Smooth muscle cell (in vitro differentiated cells): Measurements from ENCODE around the gene VSTM2L. TPM values are rescaled to one million over a fixed set of nuclear protein-coding genes. Genes with fewer than 3 reads are reported as not detected.
"Not testable (repeated sequence)": the region's sequence is repeated elsewhere in the genome, so short reads cannot be mapped to it uniquely, and the experiment has no call there.

ENCODE experiments used
- DNase-seq: peaks from one replicate; lab custom pipeline; 2025; ENCODE audit not compliant: unreplicated experiment; lab: John Stamatoyannopoulos, UW
- H2AFZ ChIP-seq: fragments of 200-600 bp; sonication (generic); 2 replicates; pipeline ENCODE4 v1.6.0; 2016; ENCODE audit warnings: antibody characterized with exemption, low read depth, mild to moderate bottlenecking
- H3F3A ChIP-seq: fragments of 200-600 bp; sonication (generic); 2 replicates; pipeline ENCODE4 v1.6.0; 2017; ENCODE audit warnings: antibody characterized with exemption, low read depth
- H3K27ac ChIP-seq: fragments of 200-600 bp; sonication (generic); 2 replicates; pipeline ENCODE4 v1.5.1; 2016; ENCODE audit warnings: low read depth, mild to moderate bottlenecking
- H3K27me3 ChIP-seq: fragments of 200-600 bp; sonication (generic); 2 replicates; pipeline ENCODE4 v1.6.1; 2016; ENCODE audit warnings: low read depth, mild to moderate bottlenecking
- H3K36me3 ChIP-seq: fragments of 200-600 bp; sonication (generic); 2 replicates; pipeline ENCODE4 v1.5.1; 2016; ENCODE audit warnings: low read depth
- H3K4me1 ChIP-seq: fragments of 200-600 bp; sonication (generic); 2 replicates; pipeline ENCODE4 v1.5.1; 2016; ENCODE audit warnings: low read depth
- H3K4me2 ChIP-seq: fragments of 200-600 bp; sonication (generic); 2 replicates; pipeline ENCODE4 v1.6.0; 2016; ENCODE audit warnings: mild to moderate bottlenecking
- H3K4me3 ChIP-seq: fragments of 200-600 bp; sonication (generic); 2 replicates; pipeline ENCODE4 v1.5.1; 2016; ENCODE audit warnings: mild to moderate bottlenecking
- H3K79me2 ChIP-seq: fragments of 200-600 bp; sonication (generic); 2 replicates; pipeline ENCODE4 v1.6.0; 2016; ENCODE audit warnings: low read depth, mild to moderate bottlenecking
- H3K9ac ChIP-seq: fragments of 200-600 bp; sonication (generic); 2 replicates; pipeline ENCODE4 v1.6.0; 2016; ENCODE audit warnings: low read depth
- H3K9me3 ChIP-seq: fragments of 200-600 bp; sonication (generic); replicated peaks from 2 replicates; pipeline ENCODE4 v1.5.1; 2016; ENCODE audit warnings: low read depth
- H4K20me1 ChIP-seq: fragments of 200-600 bp; sonication (generic); 2 replicates; pipeline ENCODE4 v1.6.0; 2016; ENCODE audit warnings: low read depth
- WGBS: methylation state at CpG from one replicate; pipeline ENCODE4 v1.1.7; 2016; ENCODE audit warnings: low lambda C conversion rate; 5-methylcytosine and 5-hydroxymethylcytosine counted together
- polyA plus RNA-seq: library from polyadenylated mRNA; unstranded; fragments of >200 nt; fragmentation: Nextera tagmentation; extraction: Ambion mirVana; gene quantifications from 2 replicates; pipeline ENCODE4 v1.2.1, GENCODE V29; 2016
- total RNA-seq: library from RNA; depleted of rRNA; stranded (reverse); fragments of >200 nt; gene quantifications from 2 replicates; pipeline ENCODE4 v1.2.3, GENCODE V29; 2014
- TF ChIP-seq, protein P1 (sequence below): fragments of 200-600 bp; sonication (generic); IDR thresholded peaks from 2 replicates; pipeline ENCODE4 v1.5.1; 2017; ENCODE audit warnings: borderline replicate concordance, mild to moderate bottlenecking, antibody characterized with exemption; ENCODE audit not compliant: insufficient read depth, poor library complexity, severe bottlenecking

Gene VSTM2L
- total and polyA plus RNA-seq, 2 experiments from 2014 or later = 0.56 to 1.9 TPM

DNA sequence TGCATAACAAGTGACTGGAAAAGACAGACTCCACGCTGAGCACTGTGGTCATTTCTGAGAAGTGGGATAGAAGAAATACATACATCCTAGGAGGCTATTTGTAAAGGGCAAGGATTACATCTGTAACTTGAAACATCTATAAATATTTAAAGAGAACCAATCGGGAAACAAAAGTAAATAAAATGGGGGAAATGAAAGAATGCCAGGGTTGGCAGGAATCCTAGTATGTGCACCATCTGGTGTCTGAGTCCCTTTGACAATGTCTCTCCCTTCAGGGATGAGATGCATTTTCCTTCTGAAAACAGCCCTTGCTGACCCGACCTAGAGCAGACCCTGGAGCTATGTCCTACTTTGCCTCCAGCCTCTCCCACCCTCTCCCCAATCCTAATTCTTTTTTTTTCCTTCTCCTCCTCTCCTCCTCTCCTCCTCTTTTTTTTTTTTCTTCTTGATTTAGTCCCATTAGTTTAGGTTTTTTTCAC lies 53.2 kb downstream of the VSTM2L start:
- Histone ChIP-seq H3K4me1 (no peaks in the 10 kb centered on the region), H3F3A (no peaks in the 10 kb centered on the region), H3K4me2 (no peak overlapping the region), H3K9me3 (no peaks in the 10 kb centered on the region), H3K9ac (no peak overlapping the region), H3K36me3 (no peaks in the 10 kb centered on the region), H3K27ac (no peak overlapping the region), H3K4me3 (no peak overlapping the region), H3K79me2 (no peaks in the 10 kb centered on the region), H4K20me1 (no peaks in the 10 kb centered on the region), H3K27me3 (peaks cover 4% of the 10 kb centered on the region), H2AFZ (no peak overlapping the region)
- TF ChIP-seq, protein P1, sequence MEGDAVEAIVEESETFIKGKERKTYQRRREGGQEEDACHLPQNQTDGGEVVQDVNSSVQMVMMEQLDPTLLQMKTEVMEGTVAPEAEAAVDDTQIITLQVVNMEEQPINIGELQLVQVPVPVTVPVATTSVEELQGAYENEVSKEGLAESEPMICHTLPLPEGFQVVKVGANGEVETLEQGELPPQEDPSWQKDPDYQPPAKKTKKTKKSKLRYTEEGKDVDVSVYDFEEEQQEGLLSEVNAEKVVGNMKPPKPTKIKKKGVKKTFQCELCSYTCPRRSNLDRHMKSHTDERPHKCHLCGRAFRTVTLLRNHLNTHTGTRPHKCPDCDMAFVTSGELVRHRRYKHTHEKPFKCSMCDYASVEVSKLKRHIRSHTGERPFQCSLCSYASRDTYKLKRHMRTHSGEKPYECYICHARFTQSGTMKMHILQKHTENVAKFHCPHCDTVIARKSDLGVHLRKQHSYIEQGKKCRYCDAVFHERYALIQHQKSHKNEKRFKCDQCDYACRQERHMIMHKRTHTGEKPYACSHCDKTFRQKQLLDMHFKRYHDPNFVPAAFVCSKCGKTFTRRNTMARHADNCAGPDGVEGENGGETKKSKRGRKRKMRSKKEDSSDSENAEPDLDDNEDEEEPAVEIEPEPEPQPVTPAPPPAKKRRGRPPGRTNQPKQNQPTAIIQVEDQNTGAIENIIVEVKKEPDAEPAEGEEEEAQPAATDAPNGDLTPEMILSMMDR = no peak
- no peak for DNase-seq
- WGBS = 79% methylated on average over 3 of the region's 3 CpGs

- H3K9ac ChIP-seq = no peak overlapping the region
- DNase-seq = no peak
- no peaks in the 10 kb centered on the region for H3F3A ChIP-seq
- H3K27ac ChIP-seq = no peak overlapping the region
- H3K27me3 ChIP-seq = peaks cover 4% of the 10 kb centered on the region
- 83% methylated on average over 2 of the region's 2 CpGs for WGBS
- no peak overlapping the region for H2AFZ ChIP-seq
- H3K79me2 ChIP-seq = no peaks in the 10 kb centered on the region
- no peaks in the 10 kb centered on the region for H3K9me3 ChIP-seq
- H4K20me1 ChIP-seq = no peaks in the 10 kb centered on the region
- TF ChIP-seq, protein P1 = no peak
- H3K36me3 ChIP-seq = no peaks in the 10 kb centered on the region
- H3K4me2 ChIP-seq = no peak overlapping the region
- H3K4me1 ChIP-seq = no peaks in the 10 kb centered on the region
- H3K4me3 ChIP-seq = no peak overlapping the region
Observed at GRCh38 chr20:37958856-37959520, 56.1 kb downstream of the VSTM2L start.

GRCh38 chr20:37961066-37961465 lies 58.1 kb downstream of the VSTM2L start:
- Histone ChIP-seq H3K4me3 (no peak overlapping the region), H3K79me2 (no peaks in the 10 kb centered on the region), H4K20me1 (no peaks in the 10 kb centered on the region), H3K4me2 (no peak overlapping the region), H3F3A (no peaks in the 10 kb centered on the region), H3K4me1 (no peaks in the 10 kb centered on the region), H3K27ac (no peak overlapping the region), H3K36me3 (no peaks in the 10 kb centered on the region), H3K9me3 (no peaks in the 10 kb centered on the region), H2AFZ (no peak overlapping the region), H3K9ac (no peak overlapping the region), H3K27me3 (peaks cover 10% of the 10 kb centered on the region)
- no peak for DNase-seq
- 88% methylated on average over 1 of the region's 1 CpG for WGBS
- TF ChIP-seq, protein P1 = no peak

DNA sequence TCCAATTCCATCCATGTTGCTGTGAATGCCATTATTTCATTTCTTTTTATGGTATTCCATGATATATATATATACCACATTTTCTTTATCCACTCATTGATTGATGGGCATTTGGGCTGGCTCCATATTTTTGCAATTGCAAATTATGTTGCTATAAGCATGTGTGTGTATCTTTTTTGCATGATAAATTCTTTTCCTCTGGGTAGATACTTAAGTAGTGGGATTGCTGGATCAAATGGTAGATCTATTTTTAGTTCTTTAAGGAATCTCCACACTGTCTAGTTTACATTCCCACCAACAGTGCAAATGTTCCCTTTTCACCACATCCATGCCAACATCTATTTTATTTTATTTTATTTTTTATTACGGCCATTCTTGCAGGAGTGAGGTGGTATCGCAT lies 60.6 kb downstream of the VSTM2L start:
- H3K36me3 ChIP-seq, H3K27me3 ChIP-seq, H3K9ac ChIP-seq: not testable (repeated sequence)

More for the DNA sequence above, 60.6 kb downstream of the VSTM2L start:
- H3K4me1 ChIP-seq, H3F3A ChIP-seq, H2AFZ ChIP-seq, H3K79me2 ChIP-seq, H3K4me2 ChIP-seq, DNase-seq, H3K27ac ChIP-seq, H4K20me1 ChIP-seq, H3K4me3 ChIP-seq, H3K9me3 ChIP-seq: not testable (repeated sequence)
- WGBS = 94% methylated on average over 2 of the region's 2 CpGs
